HG03066 (cell line): ENCODE data around the gene NRM.
A peak's percentile ranks its signal among the peaks of the same experiment; 100 is the strongest.
"Not testable (repeated sequence)": the region's sequence is repeated elsewhere in the genome, so short reads cannot be mapped to it uniquely, and the experiment has no call there.

Experiments
- ATAC-seq: cut with Tn5 transposase; IDR thresholded peaks from one replicate; pipeline ENCODE4 v1.9.1; 2021; ENCODE audit warnings: low read depth; ENCODE audit not compliant: unreplicated experiment

NRM gene

GRCh38 chr6:30720738-30721197 is 30.0 kb upstream of the NRM start:
- ATAC-seq = no peak

GRCh38 chr6:30719791-30720737 is 29.3 kb upstream of the NRM start, which contains the start of gene TUBB:
TUBB (plus strand) TSS chr6:30720352; CDS start chr6:30720507, 155 bp downstream.
- peak; percentile 38 for ATAC-seq

- no peak for ATAC-seq
Observed at GRCh38 chr6:30719356-30719755, 28.6 kb upstream of the NRM start.

GRCh38 chr6:30717845-30718720 is 27.3 kb upstream of the NRM start:
- ATAC-seq = not testable (repeated sequence)

- peak; percentile 68 for ATAC-seq
Observed at GRCh38 chr6:30717129-30717844, 26.5 kb upstream of the NRM start, which contains the start of gene MDC1. MDC1 (minus strand) TSS chr6:30717281; CDS start chr6:30715175, 2,106 bp downstream.

- no peak for ATAC-seq
Observed at GRCh38 chr6:30716879-30717128, 26.0 kb upstream of the NRM start.

- ATAC-seq = no peak
Observed at GRCh38 chr6:30714263-30714662, 23.5 kb upstream of the NRM start.

- ATAC-seq = no peak
Observed at GRCh38 chr6:30712441-30712945, 21.7 kb upstream of the NRM start.

GRCh38 chr6:30711758-30712380 is 21.1 kb upstream of the NRM start:
- no peak for ATAC-seq

GRCh38 chr6:30709101-30709868 is 18.5 kb upstream of the NRM start:
- ATAC-seq = no peak

- no peak for ATAC-seq
Observed at GRCh38 chr6:30707281-30707850, 16.6 kb upstream of the NRM start.

GRCh38 chr6:30705620-30706019 is 14.8 kb upstream of the NRM start:
- ATAC-seq = no peak

GRCh38 chr6:30703821-30704220 is 13.0 kb upstream of the NRM start:
- ATAC-seq = no peak

GRCh38 chr6:30703011-30703410 is 12.2 kb upstream of the NRM start:
- ATAC-seq = no peak

- no peak for ATAC-seq
Observed at GRCh38 chr6:30700340-30700739, 9.6 kb upstream of the NRM start.

GRCh38 chr6:30696432-30696831 is 5.6 kb upstream of the NRM start:
- ATAC-seq = no peak

GRCh38 chr6:30691208-30691847 is 544 bp upstream of the NRM start:
- ATAC-seq = no peak

GRCh38 chr6:30689985-30690384 is 799 bp downstream of the NRM start:
- ATAC-seq = no peak
